NCI-H226 (cell line): Measurements from ENCODE around the gene ZNF646.

Experiments
- DNase-seq: peaks from one replicate; pipeline ENCODE4 v3.0.0-alpha.2; 2015

ZNF646 gene

GRCh38 chr16:31063843-31064611, 10.2 kb upstream of the ZNF646 start:
- peak; percentile 47 for DNase-seq

GRCh38 chr16:31064882-31065461, 9.2 kb upstream of the ZNF646 start:
- DNase-seq: peak; percentile 91

GRCh38 chr16:31067342-31067741, 6.9 kb upstream of the ZNF646 start:
- DNase-seq: no peak

GRCh38 chr16:31071861-31072260, 2.4 kb upstream of the ZNF646 start:
- no peak for DNase-seq

- no peak for DNase-seq
These were observed 1.6 kb upstream of the ZNF646 start for GRCh38 chr16:31072540-31073141.

- peak; percentile 80 for DNase-seq
These were observed 866 bp upstream of the ZNF646 start for GRCh38 chr16:31073142-31073969.

GRCh38 chr16:31074814-31075183, 577 bp downstream of the ZNF646 start:
- no peak for DNase-seq

GRCh38 chr16:31076319-31076718, 2.1 kb downstream of the ZNF646 start:
- DNase-seq: no peak

GRCh38 chr16:31077024-31077423, 2.8 kb downstream of the ZNF646 start:
- DNase-seq: no peak

GRCh38 chr16:31077592-31078396, 3.6 kb downstream of the ZNF646 start:
- DNase-seq: no peak

- DNase-seq: no peak
These were observed 4.5 kb downstream of the ZNF646 start for GRCh38 chr16:31078597-31079341.

- DNase-seq: no peak
These were observed 5.2 kb downstream of the ZNF646 start for GRCh38 chr16:31079342-31079944.

GRCh38 chr16:31080035-31080629, 5.9 kb downstream of the ZNF646 start:
- DNase-seq: no peak

GRCh38 chr16:31080756-31081419, 6.7 kb downstream of the ZNF646 start:
- DNase-seq: no peak

- DNase-seq: no peak
These were observed 7.5 kb downstream of the ZNF646 start for GRCh38 chr16:31081428-31082351.

GRCh38 chr16:31082368-31083045, 8.3 kb downstream of the ZNF646 start:
- DNase-seq: no peak

GRCh38 chr16:31083081-31083480, 8.9 kb downstream of the ZNF646 start:
- no peak for DNase-seq

- DNase-seq: no peak
These were observed 9.3 kb downstream of the ZNF646 start for GRCh38 chr16:31083556-31083955.

- DNase-seq: no peak
These were observed 9.8 kb downstream of the ZNF646 start for GRCh38 chr16:31083981-31084380.
